Endodermal cell (in vitro differentiated cells): ENCODE measurements around the gene GMPPB. TPM values are rescaled to one million over a fixed set of nuclear protein-coding genes. Genes with fewer than 3 reads are reported as not detected.

Source experiments
- DNase-seq: peaks from one replicate; pipeline ENCODE4 v3.0.0-alpha.2; 2017
- H3K27ac ChIP-seq: 2 replicates; pipeline ENCODE4 v1.5.1; 2013; ENCODE audit warnings: mild to moderate bottlenecking, low read depth, low read length, moderate library complexity
- H3K27me3 ChIP-seq: 2 replicates; pipeline ENCODE4 v1.6.1; 2013; ENCODE audit warnings: mild to moderate bottlenecking, low read length, moderate library complexity; ENCODE audit not compliant: insufficient read depth, control insufficient read depth, poor library complexity, severe bottlenecking
- H3K36me3 ChIP-seq: 2 replicates; pipeline ENCODE4 v1.7.0; 2013; ENCODE audit warnings: mild to moderate bottlenecking, low read length, moderate library complexity; ENCODE audit not compliant: control insufficient read depth, insufficient read depth
- H3K4me1 ChIP-seq: one replicate; pipeline ENCODE4 v1.7.0; 2013; ENCODE audit warnings: low read length; ENCODE audit not compliant: control insufficient read depth, insufficient read depth
- H3K4me3 ChIP-seq: 2 replicates; pipeline ENCODE4 v1.5.1; 2013; ENCODE audit warnings: mild to moderate bottlenecking, low read length, moderate library complexity
- H3K9ac ChIP-seq: 2 replicates; pipeline ENCODE4 v1.6.1; 2013; ENCODE audit warnings: mild to moderate bottlenecking, low read length, moderate library complexity; ENCODE audit not compliant: poor library complexity, severe bottlenecking; ENCODE audit errors: extremely low read depth
- H3K9me3 ChIP-seq: 2 replicates; pipeline ENCODE4 v1.6.1; 2013; ENCODE audit warnings: mild to moderate bottlenecking, low read length, moderate library complexity; ENCODE audit not compliant: control insufficient read depth
- H3K27ac Mint-ChIP-seq: 2 replicates; pipeline ENCODE4 v1.8.0; 2020; ENCODE audit warnings: mixed read lengths
- H3K27me3 Mint-ChIP-seq: 2 replicates; pipeline ENCODE4 v1.8.0; 2021; ENCODE audit warnings: mild to moderate bottlenecking, mixed read lengths; ENCODE audit not compliant: insufficient read depth
- H3K36me3 Mint-ChIP-seq: 2 replicates; pipeline ENCODE4 v1.8.0; 2020; ENCODE audit warnings: low read depth, mixed read lengths
- H3K4me1 Mint-ChIP-seq: 2 replicates; pipeline ENCODE4 v1.8.0; 2020; ENCODE audit warnings: mixed read lengths
- H3K4me3 Mint-ChIP-seq: 2 replicates; pipeline ENCODE4 v1.8.0; 2020; ENCODE audit warnings: mild to moderate bottlenecking, moderate library complexity, mixed read lengths
- H3K9me3 Mint-ChIP-seq: 2 replicates; pipeline ENCODE4 v1.8.0; 2020; ENCODE audit warnings: mild to moderate bottlenecking, mixed read lengths
- WGBS, 2 experiments: methylation state at CpG; one replicate each; pipeline versions ENCODE4 v1.1.5 to v1.1.7; 2013; ENCODE audit warnings: missing lambda C conversion rate in 2 of 2, mixed read lengths in 1 of 2; ENCODE audit not compliant: insufficient coverage in 1 of 2, insufficient read length in 1 of 2; 5-methylcytosine and 5-hydroxymethylcytosine counted together
- total RNA-seq, 2 donors: library from RNA; stranded (reverse); fragmentation: NEBNext Ultra II Directional in 1 of 2; extraction: Animal tissue kit (Norgen Biotek cat#: 25700) in 1 of 2; gene quantifications; 2 replicates in 1 of 2; 3 replicates in 1 of 2; pipeline ENCODE4 v1.2.1, GENCODE V29; 2021
- TF ChIP-seq, protein P1 (sequence below): fragments of 200-600 bp; sonication (generic); conservative IDR thresholded peaks from 2 replicates; pipeline ENCODE4 v1.5.0; 2021; ENCODE audit warnings: antibody characterized with exemption, mild to moderate bottlenecking

Gene GMPPB
- total RNA-seq, 2 donors from 2014 or later, result 35.5 to 38.2 TPM

- no peak overlapping the region for H3K27ac Mint-ChIP-seq
- no peak for DNase-seq
- H3K27ac ChIP-seq, result no peak overlapping the region
- H3K4me3 ChIP-seq, result no peak overlapping the region
- H3K4me1 ChIP-seq, result no peaks in the 10 kb centered on the region
- peaks cover 12% of the 10 kb centered on the region for H3K36me3 Mint-ChIP-seq
- H3K4me1 Mint-ChIP-seq, result peaks cover 5% of the 10 kb centered on the region
- H3K9me3 Mint-ChIP-seq, result no peaks in the 10 kb centered on the region
- H3K36me3 ChIP-seq, result no peaks in the 10 kb centered on the region
- H3K9ac ChIP-seq, result no peak overlapping the region
- H3K27me3 Mint-ChIP-seq, result peaks cover 3% of the 10 kb centered on the region
- TF ChIP-seq, protein P1, sequence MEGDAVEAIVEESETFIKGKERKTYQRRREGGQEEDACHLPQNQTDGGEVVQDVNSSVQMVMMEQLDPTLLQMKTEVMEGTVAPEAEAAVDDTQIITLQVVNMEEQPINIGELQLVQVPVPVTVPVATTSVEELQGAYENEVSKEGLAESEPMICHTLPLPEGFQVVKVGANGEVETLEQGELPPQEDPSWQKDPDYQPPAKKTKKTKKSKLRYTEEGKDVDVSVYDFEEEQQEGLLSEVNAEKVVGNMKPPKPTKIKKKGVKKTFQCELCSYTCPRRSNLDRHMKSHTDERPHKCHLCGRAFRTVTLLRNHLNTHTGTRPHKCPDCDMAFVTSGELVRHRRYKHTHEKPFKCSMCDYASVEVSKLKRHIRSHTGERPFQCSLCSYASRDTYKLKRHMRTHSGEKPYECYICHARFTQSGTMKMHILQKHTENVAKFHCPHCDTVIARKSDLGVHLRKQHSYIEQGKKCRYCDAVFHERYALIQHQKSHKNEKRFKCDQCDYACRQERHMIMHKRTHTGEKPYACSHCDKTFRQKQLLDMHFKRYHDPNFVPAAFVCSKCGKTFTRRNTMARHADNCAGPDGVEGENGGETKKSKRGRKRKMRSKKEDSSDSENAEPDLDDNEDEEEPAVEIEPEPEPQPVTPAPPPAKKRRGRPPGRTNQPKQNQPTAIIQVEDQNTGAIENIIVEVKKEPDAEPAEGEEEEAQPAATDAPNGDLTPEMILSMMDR, result no peak
- no peaks in the 10 kb centered on the region for H3K27me3 ChIP-seq
- WGBS, 2 experiments, result 94 to 96% methylated on average over 17 to 25 of the region's 25 CpGs
- no peaks in the 10 kb centered on the region for H3K9me3 ChIP-seq
- H3K4me3 Mint-ChIP-seq, result no peak overlapping the region
These were observed 10.2 kb downstream of the GMPPB start for GRCh38 chr3:49713336-49714105.

GRCh38 chr3:49712631-49713317 lies 11.0 kb downstream of the GMPPB start:
- H3K4me3 ChIP-seq, result no peak overlapping the region
- TF ChIP-seq, protein P1, result no peak
- no peak overlapping the region for H3K27ac Mint-ChIP-seq
- no peaks in the 10 kb centered on the region for H3K9me3 ChIP-seq
- no peaks in the 10 kb centered on the region for H3K27me3 ChIP-seq
- H3K4me3 Mint-ChIP-seq, result no peak overlapping the region
- peaks cover 2% of the 10 kb centered on the region for H3K27me3 Mint-ChIP-seq
- no peak overlapping the region for H3K27ac ChIP-seq
- H3K36me3 ChIP-seq, result no peaks in the 10 kb centered on the region
- WGBS, 2 experiments, result 83 to 84% methylated on average over 7 of the region's 7 CpGs
- no peaks in the 10 kb centered on the region for H3K9me3 Mint-ChIP-seq
- H3K4me1 ChIP-seq, result no peaks in the 10 kb centered on the region
- no peaks in the 10 kb centered on the region for H3K4me1 Mint-ChIP-seq
- peaks cover 20% of the 10 kb centered on the region for H3K36me3 Mint-ChIP-seq
- no peak for DNase-seq
- no peak overlapping the region for H3K9ac ChIP-seq

GRCh38 chr3:49712166-49712565 lies 11.6 kb downstream of the GMPPB start:
- TF ChIP-seq, protein P1, result no peak
- Histone ChIP-seq H3K9me3 (no peaks in the 10 kb centered on the region), H3K27ac (no peak overlapping the region), H3K4me3 (no peak overlapping the region), H3K36me3 (no peaks in the 10 kb centered on the region), H3K4me1 (no peaks in the 10 kb centered on the region), H3K27me3 (no peaks in the 10 kb centered on the region), H3K9ac (no peak overlapping the region)
- Mint-ChIP-seq H3K9me3 (no peaks in the 10 kb centered on the region), H3K27me3 (no peaks in the 10 kb centered on the region), H3K4me3 (no peak overlapping the region), H3K36me3 (peaks cover 23% of the 10 kb centered on the region), H3K4me1 (no peaks in the 10 kb centered on the region), H3K27ac (peak overlapping the region; percentile 39)
- DNase-seq, result no peak
- WGBS, 2 experiments, result 93 to 95% methylated on average over 10 to 11 of the region's 11 CpGs
